HFFc6 (cell line): Measurements from ENCODE around the gene IL7R. TPM values are rescaled to one million over a fixed set of nuclear protein-coding genes. Genes with fewer than 3 reads are reported as not detected.
A peak's percentile ranks its signal among the peaks of the same experiment; 100 is the strongest.
"Not testable (repeated sequence)": the region's sequence is repeated elsewhere in the genome, so short reads cannot be mapped to it uniquely, and the experiment has no call there.

Source experiments
- DNase-seq: peaks from one replicate; pipeline ENCODE4 v3.0.0-alpha.2; 2018
- H3K27ac Mint-ChIP-seq: 2 replicates; pipeline ENCODE4 v1.8.0; 2020; ENCODE audit warnings: mild to moderate bottlenecking, mixed read lengths
- H3K27me3 Mint-ChIP-seq: 2 replicates; pipeline ENCODE4 v1.8.0; 2021; ENCODE audit warnings: mild to moderate bottlenecking, moderate library complexity, mixed read lengths; ENCODE audit not compliant: insufficient read depth
- H3K36me3 Mint-ChIP-seq: 2 replicates; pipeline ENCODE4 v1.8.0; 2021; ENCODE audit warnings: low read depth, mixed read lengths
- H3K4me1 Mint-ChIP-seq: 2 replicates; pipeline ENCODE4 v1.8.0; 2020; ENCODE audit warnings: low read depth, mixed read lengths
- H3K4me3 Mint-ChIP-seq: 2 replicates; pipeline ENCODE4 v1.8.0; 2020; ENCODE audit warnings: mild to moderate bottlenecking, moderate library complexity, mixed read lengths
- H3K9me3 Mint-ChIP-seq: 2 replicates; pipeline ENCODE4 v1.8.0; 2020; ENCODE audit warnings: mild to moderate bottlenecking, mixed read lengths
- CTCF ChIP-seq: fragments of 200-600 bp; sonication (generic); IDR thresholded peaks from 2 replicates; pipeline ENCODE4 v1.5.0; 2021; ENCODE audit warnings: antibody characterized with exemption, mild to moderate bottlenecking
- total RNA-seq, 6 experiments: library from RNA; stranded (reverse); fragmentation: NEBNext Ultra II Directional; extraction: Animal tissue kit (Norgen Biotek cat#: 25700); gene quantifications; 2 replicates in 1 of 6; 3 replicates in 5 of 6; pipeline ENCODE4 v1.2.3, GENCODE V29; 2021

The IL7R gene
- total RNA-seq, 6 experiments from 2014 or later = 37.2 to 63.2 (median 45.2) TPM

GRCh38 chr5:35890021-35891020, 33.6 kb downstream of the IL7R start:
- no peak for DNase-seq
- H3K27ac Mint-ChIP-seq = no peak overlapping the region
- no peaks in the 10 kb centered on the region for H3K9me3 Mint-ChIP-seq
- no peaks in the 10 kb centered on the region for H3K27me3 Mint-ChIP-seq
- H3K36me3 Mint-ChIP-seq = no peaks in the 10 kb centered on the region; the same call in 1 of the 2 replicates
- no peak overlapping the region for H3K4me3 Mint-ChIP-seq
- TF ChIP-seq CTCF = no peak
- peaks cover 8% of the 10 kb centered on the region for H3K4me1 Mint-ChIP-seq

GRCh38 chr5:35892799-35893198, 36.1 kb downstream of the IL7R start:
- H3K36me3 Mint-ChIP-seq, H3K27ac Mint-ChIP-seq, DNase-seq, H3K4me3 Mint-ChIP-seq, H3K4me1 Mint-ChIP-seq, H3K27me3 Mint-ChIP-seq, H3K9me3 Mint-ChIP-seq: not testable (repeated sequence)

- Mint-ChIP-seq H3K36me3 (no peaks in the 10 kb centered on the region; the same call in 1 of the 2 replicates), H3K27me3 (no peaks in the 10 kb centered on the region), H3K4me1 (peaks cover 15% of the 10 kb centered on the region), H3K9me3 (no peaks in the 10 kb centered on the region), H3K27ac (no peak overlapping the region), H3K4me3 (no peak overlapping the region)
- DNase-seq = no peak
- no peak for TF ChIP-seq CTCF
These were observed 37.4 kb downstream of the IL7R start for GRCh38 chr5:35894131-35894530.

GRCh38 chr5:35898952-35899660, 42.4 kb downstream of the IL7R start:
- no peak for TF ChIP-seq CTCF
- Mint-ChIP-seq H3K27me3 (no peaks in the 10 kb centered on the region), H3K9me3 (0 out of 2 replicates have a peak, but pooled peaks cover 2% of the 10 kb centered on the region), H3K27ac (peak overlapping the region; percentile 38; the same call in 1 of the 2 replicates), H3K36me3 (peaks cover 3% of the 10 kb centered on the region), H3K4me1 (peaks cover 26% of the 10 kb centered on the region), H3K4me3 (no peak overlapping the region)
- DNase-seq = no peak

GRCh38 chr5:35899800-35900199, 43.1 kb downstream of the IL7R start:
- Mint-ChIP-seq H3K4me1 (peaks cover 26% of the 10 kb centered on the region), H3K27ac (no peak overlapping the region), H3K4me3 (no peak overlapping the region), H3K27me3 (no peaks in the 10 kb centered on the region), H3K36me3 (peaks cover 9% of the 10 kb centered on the region), H3K9me3 (0 out of 2 replicates have a peak, but pooled peaks cover 7% of the 10 kb centered on the region)
- TF ChIP-seq CTCF = no peak
- no peak for DNase-seq
